Colonic mucosa (tissue), 4 donors: ENCODE data around the gene LIFR. TPM values are rescaled to one million over a fixed set of nuclear protein-coding genes. Genes with fewer than 3 reads are reported as not detected.

Source experiments
- DNase-seq: peaks from one replicate; pipeline ENCODE4 v3.0.0-alpha.2; 2020
- H3K27ac ChIP-seq: fragments of 200-600 bp; one replicate; pipeline ENCODE4 v1.8.0; 2021
- H3K27me3 ChIP-seq: fragments of 200-600 bp; one replicate; pipeline ENCODE4 v1.8.0; 2021
- H3K36me3 ChIP-seq: fragments of 200-600 bp; one replicate; pipeline ENCODE4 v1.8.0; 2021
- H3K4me1 ChIP-seq: fragments of 200-600 bp; one replicate; pipeline ENCODE4 v1.8.0; 2021; ENCODE audit warnings: mild to moderate bottlenecking
- H3K4me3 ChIP-seq: fragments of 200-600 bp; one replicate; pipeline ENCODE4 v1.8.0; 2021
- H3K9ac ChIP-seq, 2 donors: one replicate each; pipeline ENCODE4 v1.7.0; 2013; ENCODE audit warnings: control low read depth in 2 of 2, low read depth in 2 of 2, low read length in 2 of 2
- H3K9me3 ChIP-seq: fragments of 200-600 bp; one replicate; pipeline ENCODE4 v1.8.0; 2021
- CTCF ChIP-seq: fragments of 200-600 bp; IDR thresholded peaks from one replicate; pipeline ENCODE4 v1.8.0; 2022; ENCODE audit warnings: antibody characterized with exemption, mild to moderate bottlenecking
- intact Hi-C: fragments of 100-400 bp; cut with DNase I; formaldehyde crosslinking; loops from one replicate; pipeline ENCODE4 v1.14.1; 2022
- total RNA-seq, 2 donors: library from RNA; stranded (reverse); fragmentation: NEBNext Ultra II Directional in 1 of 2; extraction: Animal tissue kit (Norgen Biotek cat#: 25700) in 1 of 2; gene quantifications; one replicate each; pipeline ENCODE4 v1.2.1, GENCODE V29; 2021
- donor health status: healthy.
- donor health status: DM: no; HTN: no; CAD: no.
- donor health status: DM: no; HTN: no; CAD: no.

Gene LIFR
- total RNA-seq, 2 donors from 2014 or later = 7.0 to 10.3 TPM

DNA sequence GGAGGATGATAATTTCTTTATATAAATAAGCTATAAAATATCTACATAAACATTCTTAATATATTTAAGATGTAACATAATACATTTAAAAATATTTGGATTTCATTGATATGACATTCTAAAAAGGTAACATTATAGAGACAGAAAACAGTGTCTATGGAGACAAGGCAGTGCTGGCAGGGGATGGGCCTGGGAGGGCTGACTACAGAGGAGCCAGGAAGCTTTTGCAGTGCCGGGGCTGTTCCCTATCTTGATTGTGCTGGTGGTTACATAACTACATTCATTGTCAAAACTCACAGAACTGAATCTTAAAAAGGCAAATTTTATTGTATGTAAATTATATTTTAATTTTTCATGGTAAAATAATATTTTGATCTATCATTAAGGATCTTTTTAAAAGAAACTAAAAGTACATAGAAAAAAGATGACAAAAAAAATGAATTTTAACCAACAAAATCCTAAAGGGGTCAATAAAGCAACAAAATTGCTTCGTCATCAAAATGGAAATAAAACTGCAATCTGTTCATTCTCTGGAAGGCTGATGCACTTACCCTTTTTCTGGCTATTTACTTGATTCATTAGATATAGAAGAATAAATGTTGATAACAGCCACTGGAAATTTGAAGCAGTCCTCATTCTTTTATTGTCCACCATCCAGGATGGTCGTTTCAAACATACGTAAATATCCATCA is 26.3 kb downstream of the LIFR start:
- H3K9me3 ChIP-seq = no peaks in the 10 kb centered on the region
- H3K27ac ChIP-seq = no peak overlapping the region
- DNase-seq = no peak
- intact Hi-C loops = no loop called here
- no peaks in the 10 kb centered on the region for H3K4me1 ChIP-seq
- no peaks in the 10 kb centered on the region for H3K27me3 ChIP-seq
- H3K4me3 ChIP-seq = no peak overlapping the region
- no peak overlapping the region for H3K9ac ChIP-seq
- no peaks in the 10 kb centered on the region for H3K36me3 ChIP-seq
- TF ChIP-seq CTCF = no peak

DNA sequence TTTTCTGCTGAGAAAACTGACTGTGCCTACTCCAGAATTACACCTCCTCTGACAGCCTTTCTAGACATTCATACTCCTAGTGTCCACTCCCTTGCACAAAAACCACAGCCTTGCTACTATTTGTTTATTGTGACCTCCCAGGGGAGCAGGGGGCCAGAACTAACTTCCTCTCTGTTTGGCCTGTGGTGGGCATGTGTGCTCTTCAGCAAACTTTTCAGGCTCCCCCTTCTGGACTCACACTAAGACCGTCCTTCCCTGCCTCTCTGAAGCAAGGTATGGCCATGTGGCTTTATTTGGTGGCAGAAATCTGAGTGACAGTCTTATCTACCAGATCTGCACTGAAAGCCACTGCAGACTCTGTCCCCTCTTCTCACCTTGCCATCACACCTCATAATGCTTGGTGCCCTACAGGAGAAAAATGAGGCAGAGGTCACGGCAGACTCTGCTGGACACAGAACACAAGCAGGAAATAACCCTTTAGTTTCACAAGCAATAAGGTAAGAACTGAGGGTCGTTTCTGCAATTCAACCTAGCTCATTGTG is 28.2 kb downstream of the LIFR start:
- Histone ChIP-seq H3K4me3 (no peak overlapping the region), H3K27ac (no peak overlapping the region), H3K9me3 (no peaks in the 10 kb centered on the region), H3K27me3 (no peaks in the 10 kb centered on the region), H3K4me1 (no peaks in the 10 kb centered on the region), H3K9ac (no peak overlapping the region), H3K36me3 (no peaks in the 10 kb centered on the region)
- DNase-seq = no peak
- intact Hi-C loops = no loop called here
- no peak for TF ChIP-seq CTCF

- no peaks in the 10 kb centered on the region for H3K36me3 ChIP-seq
- H3K9me3 ChIP-seq = no peaks in the 10 kb centered on the region
- no peak overlapping the region for H3K9ac ChIP-seq
- intact Hi-C loops = no loop called here
- no peak for TF ChIP-seq CTCF
- DNase-seq = no peak
- no peak overlapping the region for H3K27ac ChIP-seq
- H3K4me3 ChIP-seq = no peak overlapping the region
- H3K27me3 ChIP-seq = no peaks in the 10 kb centered on the region
- H3K4me1 ChIP-seq = no peaks in the 10 kb centered on the region
Measured at GRCh38 chr5:38527475-38527874, 29.0 kb downstream of the LIFR start.

DNA sequence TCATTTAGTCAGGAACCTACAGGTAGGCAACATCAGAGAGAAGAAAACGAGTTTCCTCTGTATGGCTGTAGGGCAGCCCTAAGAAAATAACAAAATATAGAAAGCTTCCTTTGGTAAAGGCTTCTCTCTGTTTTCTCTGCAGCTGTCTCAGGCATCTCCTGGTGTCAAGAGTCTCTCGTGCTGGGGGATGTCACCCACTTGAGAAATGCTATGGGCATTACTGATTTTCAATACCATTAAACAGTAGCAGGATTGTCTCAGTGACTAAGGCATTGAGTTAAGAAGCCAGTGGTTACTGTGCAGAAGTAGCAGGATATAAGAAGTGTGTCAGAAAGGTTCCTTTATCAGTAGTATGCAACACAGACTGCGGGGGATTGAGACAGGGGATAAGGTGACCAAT is 32.4 kb downstream of the LIFR start:
- H3K27me3 ChIP-seq = no peaks in the 10 kb centered on the region
- TF ChIP-seq CTCF = no peak
- no peaks in the 10 kb centered on the region for H3K36me3 ChIP-seq
- H3K4me1 ChIP-seq = no peaks in the 10 kb centered on the region
- no peak overlapping the region for H3K4me3 ChIP-seq
- no peak overlapping the region for H3K9ac ChIP-seq
- intact Hi-C loops = no loop called here
- DNase-seq = no peak
- H3K27ac ChIP-seq = no peak overlapping the region
- H3K9me3 ChIP-seq = no peaks in the 10 kb centered on the region

DNA sequence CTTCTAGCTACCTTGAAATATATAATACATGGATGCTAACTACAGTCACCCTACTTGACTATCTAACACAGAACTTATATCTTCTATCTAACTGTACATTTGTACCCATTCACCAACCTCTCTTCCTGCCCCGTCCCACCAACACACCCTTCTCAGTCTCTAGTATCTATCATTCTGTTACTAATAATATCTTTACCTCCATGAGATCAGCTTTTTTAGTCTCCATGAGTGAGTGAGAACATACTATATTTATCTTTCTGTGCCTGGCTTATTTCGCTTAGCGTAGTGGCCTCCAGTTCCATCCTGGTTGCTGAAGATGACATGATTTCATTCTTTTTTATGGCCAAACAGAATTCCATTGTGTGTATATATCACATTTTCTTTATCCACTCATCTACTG is 37.0 kb downstream of the LIFR start:
- no peak overlapping the region for H3K27ac ChIP-seq
- intact Hi-C loops = no loop called here
- no peaks in the 10 kb centered on the region for H3K36me3 ChIP-seq
- no peak for TF ChIP-seq CTCF
- H3K9me3 ChIP-seq = no peaks in the 10 kb centered on the region
- no peak overlapping the region for H3K9ac ChIP-seq
- H3K4me1 ChIP-seq = no peaks in the 10 kb centered on the region
- no peak for DNase-seq
- H3K27me3 ChIP-seq = no peaks in the 10 kb centered on the region
- H3K4me3 ChIP-seq = no peak overlapping the region
